Measurements from ENCODE around the gene LAMC3.

Gene LAMC3

GRCh38 chr9:131065599-131065998 lies 56.6 kb downstream of the LAMC3 start:
- DNase-seq (ENCODE audit: insufficient read length) (no peak), FAIRE-seq (no peak)
- TF ChIP-seq POLR2AphosphoS5 (IDR thresholded peaks at IDR 0.05; ENCODE audit: low read depth, low read length) (no peak), POLR2A (IDR thresholded peaks at IDR 0.05; ENCODE audit: low read depth, low read length) (no peak), TAF1 (IDR thresholded peaks at IDR 0.05; ENCODE audit: borderline replicate concordance, low read depth, low read length) (no peak)

GRCh38 chr9:131067625-131068024 lies 58.7 kb downstream of the LAMC3 start:
- TF ChIP-seq TAF1 (IDR thresholded peaks at IDR 0.05; ENCODE audit: borderline replicate concordance, low read depth, low read length) (no peak), POLR2AphosphoS5 (IDR thresholded peaks at IDR 0.05; ENCODE audit: low read depth, low read length) (no peak), POLR2A (IDR thresholded peaks at IDR 0.05; ENCODE audit: low read depth, low read length) (no peak)
- FAIRE-seq, result no peak
- DNase-seq (ENCODE audit: insufficient read length), result no peak

- no peak for TF ChIP-seq TAF1 (IDR thresholded peaks at IDR 0.05; ENCODE audit: borderline replicate concordance, low read depth, low read length)
- TF ChIP-seq POLR2A (IDR thresholded peaks at IDR 0.05; ENCODE audit: low read depth, low read length), result no peak
- no peak for TF ChIP-seq POLR2AphosphoS5 (IDR thresholded peaks at IDR 0.05; ENCODE audit: low read depth, low read length)
- DNase-seq (ENCODE audit: insufficient read length) (no peak), FAIRE-seq (no peak)
These were observed 59.3 kb downstream of the LAMC3 start for GRCh38 chr9:131068076-131068816.

GRCh38 chr9:131069699-131070098 lies 60.7 kb downstream of the LAMC3 start:
- DNase-seq (ENCODE audit: insufficient read length) (no peak), FAIRE-seq (no peak)
- TF ChIP-seq POLR2A (IDR thresholded peaks at IDR 0.05; ENCODE audit: low read depth, low read length) (no peak), TAF1 (IDR thresholded peaks at IDR 0.05; ENCODE audit: borderline replicate concordance, low read depth, low read length) (no peak), POLR2AphosphoS5 (IDR thresholded peaks at IDR 0.05; ENCODE audit: low read depth, low read length) (no peak)

GRCh38 chr9:131072107-131072870 lies 63.3 kb downstream of the LAMC3 start:
- FAIRE-seq (no peak), DNase-seq (ENCODE audit: insufficient read length) (no peak)
- no peak for TF ChIP-seq POLR2AphosphoS5 (IDR thresholded peaks at IDR 0.05; ENCODE audit: low read depth, low read length)
- no peak for TF ChIP-seq POLR2A (IDR thresholded peaks at IDR 0.05; ENCODE audit: low read depth, low read length)
- no peak; the same call in 1 of the 2 replicates for TF ChIP-seq TAF1 (IDR thresholded peaks at IDR 0.05; ENCODE audit: borderline replicate concordance, low read depth, low read length)

GRCh38 chr9:131072871-131073237 lies 63.9 kb downstream of the LAMC3 start:
- no peak for TF ChIP-seq POLR2AphosphoS5 (IDR thresholded peaks at IDR 0.05; ENCODE audit: low read depth, low read length)
- TF ChIP-seq POLR2A (IDR thresholded peaks at IDR 0.05; ENCODE audit: low read depth, low read length), result no peak
- no peak for TF ChIP-seq TAF1 (IDR thresholded peaks at IDR 0.05; ENCODE audit: borderline replicate concordance, low read depth, low read length)
- no peak for FAIRE-seq
- no peak for DNase-seq (ENCODE audit: insufficient read length)

- FAIRE-seq (no peak), DNase-seq (ENCODE audit: insufficient read length) (no peak)
- TF ChIP-seq POLR2AphosphoS5 (IDR thresholded peaks at IDR 0.05; ENCODE audit: low read depth, low read length), result no peak
- TF ChIP-seq POLR2A (IDR thresholded peaks at IDR 0.05; ENCODE audit: low read depth, low read length), result no peak
- no peak for TF ChIP-seq TAF1 (IDR thresholded peaks at IDR 0.05; ENCODE audit: borderline replicate concordance, low read depth, low read length)
These were observed 67.6 kb downstream of the LAMC3 start for GRCh38 chr9:131076347-131077195.

- DNase-seq (ENCODE audit: insufficient read length) (no peak), FAIRE-seq (no peak)
- no peak for TF ChIP-seq TAF1 (IDR thresholded peaks at IDR 0.05; ENCODE audit: borderline replicate concordance, low read depth, low read length)
- no peak for TF ChIP-seq POLR2AphosphoS5 (IDR thresholded peaks at IDR 0.05; ENCODE audit: low read depth, low read length)
- no peak for TF ChIP-seq POLR2A (IDR thresholded peaks at IDR 0.05; ENCODE audit: low read depth, low read length)
These were observed 69.7 kb downstream of the LAMC3 start for GRCh38 chr9:131078427-131079366.

GRCh38 chr9:131080589-131080988 lies 71.6 kb downstream of the LAMC3 start:
- no peak for FAIRE-seq

GRCh38 chr9:131081868-131082267 lies 72.9 kb downstream of the LAMC3 start:
- no peak for TF ChIP-seq TAF1 (IDR thresholded peaks at IDR 0.05; ENCODE audit: borderline replicate concordance, low read depth, low read length)
- no peak for TF ChIP-seq POLR2AphosphoS5 (IDR thresholded peaks at IDR 0.05; ENCODE audit: low read depth, low read length)
- TF ChIP-seq POLR2A (IDR thresholded peaks at IDR 0.05; ENCODE audit: low read depth, low read length), result no peak
- no peak for FAIRE-seq
- no peak for DNase-seq (ENCODE audit: insufficient read length)

More at GRCh38 chr9:131080589-131080988, 71.6 kb downstream of the LAMC3 start:
- DNase-seq (ENCODE audit: insufficient read length), result no peak
- no peak for TF ChIP-seq POLR2AphosphoS5 (IDR thresholded peaks at IDR 0.05; ENCODE audit: low read depth, low read length)
- TF ChIP-seq POLR2A (IDR thresholded peaks at IDR 0.05; ENCODE audit: low read depth, low read length), result no peak

All from GM12892 (cell line).